MM.1S (cell line): Measurements from ENCODE around the gene TBC1D13.

Experiments
- EZH2 ChIP-seq: fragments of 300-600 bp; sonication (generic); optimal IDR thresholded peaks from 2 replicates; pipeline ENCODE3; 2017; ENCODE audit warnings: low read depth, mild to moderate bottlenecking, antibody characterized with exemption, low read length, mixed read lengths
- EZH2phosphoT487 ChIP-seq: fragments of 300-600 bp; sonication (generic); IDR thresholded peaks from 2 replicates; pipeline ENCODE4 v1.6.1; 2018; ENCODE audit warnings: antibody characterized with exemption, low read length
- TF ChIP-seq, protein P1 (sequence below): fragments of 300-600 bp; sonication (generic); IDR thresholded peaks from 2 replicates; pipeline ENCODE4 v1.5.1; 2016; ENCODE audit warnings: antibody characterized with exemption, low read length, mixed read lengths

DNA sequence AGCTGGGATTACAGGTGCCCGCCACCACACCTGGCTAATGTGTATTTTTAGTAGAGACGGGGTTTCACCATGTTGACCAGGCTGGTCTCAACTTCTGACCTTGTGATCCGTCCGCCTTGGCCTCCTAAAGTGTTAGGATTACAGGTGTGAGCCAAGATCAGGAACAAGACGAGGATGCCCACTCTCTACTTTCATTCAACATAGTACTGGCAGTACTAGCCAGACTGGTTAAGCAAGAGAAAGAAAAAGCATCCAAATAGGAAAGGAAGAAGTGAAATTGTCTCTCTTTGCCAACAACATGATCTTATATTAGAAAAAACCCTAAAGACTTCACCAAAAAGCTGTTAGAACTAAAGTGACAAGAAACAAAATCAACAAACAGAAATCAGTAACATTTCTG lies 23.8 kb downstream of the TBC1D13 start:
- TF ChIP-seq, protein P1, sequence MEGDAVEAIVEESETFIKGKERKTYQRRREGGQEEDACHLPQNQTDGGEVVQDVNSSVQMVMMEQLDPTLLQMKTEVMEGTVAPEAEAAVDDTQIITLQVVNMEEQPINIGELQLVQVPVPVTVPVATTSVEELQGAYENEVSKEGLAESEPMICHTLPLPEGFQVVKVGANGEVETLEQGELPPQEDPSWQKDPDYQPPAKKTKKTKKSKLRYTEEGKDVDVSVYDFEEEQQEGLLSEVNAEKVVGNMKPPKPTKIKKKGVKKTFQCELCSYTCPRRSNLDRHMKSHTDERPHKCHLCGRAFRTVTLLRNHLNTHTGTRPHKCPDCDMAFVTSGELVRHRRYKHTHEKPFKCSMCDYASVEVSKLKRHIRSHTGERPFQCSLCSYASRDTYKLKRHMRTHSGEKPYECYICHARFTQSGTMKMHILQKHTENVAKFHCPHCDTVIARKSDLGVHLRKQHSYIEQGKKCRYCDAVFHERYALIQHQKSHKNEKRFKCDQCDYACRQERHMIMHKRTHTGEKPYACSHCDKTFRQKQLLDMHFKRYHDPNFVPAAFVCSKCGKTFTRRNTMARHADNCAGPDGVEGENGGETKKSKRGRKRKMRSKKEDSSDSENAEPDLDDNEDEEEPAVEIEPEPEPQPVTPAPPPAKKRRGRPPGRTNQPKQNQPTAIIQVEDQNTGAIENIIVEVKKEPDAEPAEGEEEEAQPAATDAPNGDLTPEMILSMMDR = no peak
- TF ChIP-seq EZH2 (no peak), EZH2phosphoT487 (no peak)
